ENCODE data around the gene FGF3.

The FGF3 gene

GRCh38 chr11:69843529-69843921, 24.3 kb upstream of the FGF3 start:
- no peak for DNase-seq

GRCh38 chr11:69842746-69843528, 23.7 kb upstream of the FGF3 start:
- DNase-seq: no peak

GRCh38 chr11:69841859-69842698, 22.9 kb upstream of the FGF3 start:
- no peak for DNase-seq

- no peak for DNase-seq
Observed at GRCh38 chr11:69841170-69841858, 22.1 kb upstream of the FGF3 start.

- DNase-seq: no peak
Observed at GRCh38 chr11:69840371-69841169, 21.4 kb upstream of the FGF3 start.

GRCh38 chr11:69839516-69839915, 20.3 kb upstream of the FGF3 start:
- no peak for DNase-seq

GRCh38 chr11:69837791-69838190, 18.6 kb upstream of the FGF3 start:
- DNase-seq: no peak

- DNase-seq: no peak
Observed at GRCh38 chr11:69836401-69836800, 17.2 kb upstream of the FGF3 start.

GRCh38 chr11:69834811-69835800, 15.9 kb upstream of the FGF3 start:
- no peak for DNase-seq

GRCh38 chr11:69834251-69834650, 15.0 kb upstream of the FGF3 start:
- DNase-seq: no peak

- DNase-seq: no peak
Observed at GRCh38 chr11:69832561-69833413, 13.6 kb upstream of the FGF3 start.

- DNase-seq: no peak
Observed at GRCh38 chr11:69831985-69832384, 12.8 kb upstream of the FGF3 start.

GRCh38 chr11:69830086-69830485, 10.9 kb upstream of the FGF3 start:
- no peak for DNase-seq

GRCh38 chr11:69828971-69829344, 9.7 kb upstream of the FGF3 start:
- DNase-seq: no peak

- no peak for DNase-seq
Observed at GRCh38 chr11:69828276-69828970, 9.2 kb upstream of the FGF3 start.

GRCh38 chr11:69826773-69827172, 7.6 kb upstream of the FGF3 start:
- DNase-seq: no peak

GRCh38 chr11:69825941-69826340, 6.7 kb upstream of the FGF3 start:
- DNase-seq: no peak

- DNase-seq: no peak
Observed at GRCh38 chr11:69825037-69825834, 6.0 kb upstream of the FGF3 start.

- DNase-seq: no peak
Observed at GRCh38 chr11:69823641-69824265, 4.5 kb upstream of the FGF3 start.

Data from NCI-H345 (cell line).